Measurements from ENCODE around the gene TP53. TPM values are rescaled to one million over a fixed set of nuclear protein-coding genes. Genes with fewer than 3 reads are reported as not detected.

Gene TP53
- total RNA-seq, 1 donor from 2014 or later = 41.7 TPM

DNA sequence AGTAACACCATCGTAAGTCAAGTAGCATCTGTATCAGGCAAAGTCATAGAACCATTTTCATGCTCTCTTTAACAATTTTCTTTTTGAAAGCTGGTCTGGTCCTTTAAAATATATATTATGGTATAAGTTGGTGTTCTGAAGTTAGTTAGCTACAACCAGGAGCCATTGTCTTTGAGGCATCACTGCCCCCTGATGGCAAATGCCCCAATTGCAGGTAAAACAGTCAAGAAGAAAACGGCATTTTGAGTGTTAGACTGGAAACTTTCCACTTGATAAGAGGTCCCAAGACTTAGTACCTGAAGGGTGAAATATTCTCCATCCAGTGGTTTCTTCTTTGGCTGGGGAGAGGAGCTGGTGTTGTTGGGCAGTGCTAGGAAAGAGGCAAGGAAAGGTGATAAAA is 14.1 kb downstream of the TP53 start:
- H3K4me1 ChIP-seq = no peaks in the 10 kb centered on the region
- DNase-seq (no peak), ATAC-seq (no peak)
- peaks cover 5% of the 10 kb centered on the region for H3K9me3 ChIP-seq
- H3K27me3 ChIP-seq = no peaks in the 10 kb centered on the region
- H3K4me3 ChIP-seq = no peak overlapping the region
- TF ChIP-seq, protein P1, sequence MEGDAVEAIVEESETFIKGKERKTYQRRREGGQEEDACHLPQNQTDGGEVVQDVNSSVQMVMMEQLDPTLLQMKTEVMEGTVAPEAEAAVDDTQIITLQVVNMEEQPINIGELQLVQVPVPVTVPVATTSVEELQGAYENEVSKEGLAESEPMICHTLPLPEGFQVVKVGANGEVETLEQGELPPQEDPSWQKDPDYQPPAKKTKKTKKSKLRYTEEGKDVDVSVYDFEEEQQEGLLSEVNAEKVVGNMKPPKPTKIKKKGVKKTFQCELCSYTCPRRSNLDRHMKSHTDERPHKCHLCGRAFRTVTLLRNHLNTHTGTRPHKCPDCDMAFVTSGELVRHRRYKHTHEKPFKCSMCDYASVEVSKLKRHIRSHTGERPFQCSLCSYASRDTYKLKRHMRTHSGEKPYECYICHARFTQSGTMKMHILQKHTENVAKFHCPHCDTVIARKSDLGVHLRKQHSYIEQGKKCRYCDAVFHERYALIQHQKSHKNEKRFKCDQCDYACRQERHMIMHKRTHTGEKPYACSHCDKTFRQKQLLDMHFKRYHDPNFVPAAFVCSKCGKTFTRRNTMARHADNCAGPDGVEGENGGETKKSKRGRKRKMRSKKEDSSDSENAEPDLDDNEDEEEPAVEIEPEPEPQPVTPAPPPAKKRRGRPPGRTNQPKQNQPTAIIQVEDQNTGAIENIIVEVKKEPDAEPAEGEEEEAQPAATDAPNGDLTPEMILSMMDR (IDR thresholded peaks at IDR 0.05) = peak; percentile 43
- intact Hi-C loops (cut with DNase I) = no loop called here
- H3K27ac ChIP-seq = no peak overlapping the region
- H3K36me3 ChIP-seq = peaks cover 78% of the 10 kb centered on the region

DNA sequence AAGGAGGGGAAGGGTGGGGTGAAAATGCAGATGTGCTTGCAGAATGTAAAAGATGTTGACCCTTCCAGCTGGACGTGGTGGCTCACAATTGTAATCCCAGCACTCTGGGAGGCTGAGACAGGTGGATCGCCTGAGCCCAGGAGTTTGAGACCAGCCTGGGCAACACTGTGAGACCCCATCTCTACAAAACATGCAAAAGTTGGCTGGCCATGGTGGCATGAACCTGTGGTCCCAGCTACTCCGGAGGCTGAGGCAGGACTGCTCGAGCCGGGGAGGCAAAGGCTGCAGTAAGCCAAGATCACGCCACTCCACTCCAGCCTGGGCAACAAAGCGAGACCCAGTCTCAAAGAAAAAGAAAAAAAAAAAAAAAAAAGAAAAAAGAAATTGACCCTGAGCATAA is 18.8 kb downstream of the TP53 start:
- Histone ChIP-seq H3K4me3 (no peak overlapping the region), H3K36me3 (peaks cover 54% of the 10 kb centered on the region), H3K27me3 (no peaks in the 10 kb centered on the region), H3K4me1 (no peaks in the 10 kb centered on the region), H3K9me3 (peaks cover 2% of the 10 kb centered on the region), H3K27ac (no peak overlapping the region)
- TF ChIP-seq, protein P1 (IDR thresholded peaks at IDR 0.05) = no peak
- intact Hi-C loops (cut with DNase I) = no loop called here
- DNase-seq (no peak), ATAC-seq (no peak)

DNA sequence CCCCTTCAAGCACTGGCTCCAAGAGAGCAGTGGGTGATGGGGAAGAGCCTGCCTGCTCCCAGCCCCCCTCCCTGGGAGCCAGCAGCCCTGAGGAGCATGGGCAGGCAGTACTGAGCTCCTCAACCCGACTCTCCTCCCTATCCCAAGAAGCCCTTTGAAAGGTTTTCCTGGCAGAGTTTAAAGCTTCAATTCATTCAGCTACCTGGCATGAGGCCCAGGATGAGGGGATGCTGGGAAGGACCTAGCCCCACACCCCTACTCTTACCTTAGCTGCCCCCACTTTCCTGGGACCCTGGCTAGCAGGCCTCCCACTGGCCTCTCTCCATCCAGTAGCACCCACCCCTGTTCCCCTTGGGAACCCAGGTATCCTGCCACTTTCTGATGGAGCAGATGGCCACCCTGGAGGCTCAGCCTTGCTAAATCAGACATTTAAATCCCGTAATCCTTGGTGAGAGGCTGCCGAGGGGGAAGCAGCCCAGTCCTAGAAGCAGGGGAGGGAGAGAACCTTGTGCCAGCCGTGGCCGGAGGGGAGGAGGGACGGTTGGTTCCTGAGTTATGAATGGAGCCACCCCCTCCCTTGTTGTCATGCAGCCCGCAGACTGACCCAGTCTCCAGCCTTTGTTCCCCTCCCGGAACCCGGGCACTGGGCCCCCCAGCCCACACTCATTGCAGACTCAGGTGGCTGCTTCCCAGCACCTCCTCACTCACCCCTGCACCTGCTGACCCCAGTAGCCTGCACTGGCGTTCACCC is 19.5 kb downstream of the TP53 start:
- intact Hi-C loops (cut with DNase I) = no loop called here
- peaks cover 48% of the 10 kb centered on the region for H3K36me3 ChIP-seq
- H3K27ac ChIP-seq = no peak overlapping the region
- H3K4me1 ChIP-seq = no peaks in the 10 kb centered on the region
- DNase-seq = no peak
- H3K27me3 ChIP-seq = no peaks in the 10 kb centered on the region
- H3K4me3 ChIP-seq = no peak overlapping the region
- H3K9me3 ChIP-seq = no peaks in the 10 kb centered on the region
- peak; percentile 19 for ATAC-seq
- TF ChIP-seq, protein P1 (IDR thresholded peaks at IDR 0.05) = no peak

DNA sequence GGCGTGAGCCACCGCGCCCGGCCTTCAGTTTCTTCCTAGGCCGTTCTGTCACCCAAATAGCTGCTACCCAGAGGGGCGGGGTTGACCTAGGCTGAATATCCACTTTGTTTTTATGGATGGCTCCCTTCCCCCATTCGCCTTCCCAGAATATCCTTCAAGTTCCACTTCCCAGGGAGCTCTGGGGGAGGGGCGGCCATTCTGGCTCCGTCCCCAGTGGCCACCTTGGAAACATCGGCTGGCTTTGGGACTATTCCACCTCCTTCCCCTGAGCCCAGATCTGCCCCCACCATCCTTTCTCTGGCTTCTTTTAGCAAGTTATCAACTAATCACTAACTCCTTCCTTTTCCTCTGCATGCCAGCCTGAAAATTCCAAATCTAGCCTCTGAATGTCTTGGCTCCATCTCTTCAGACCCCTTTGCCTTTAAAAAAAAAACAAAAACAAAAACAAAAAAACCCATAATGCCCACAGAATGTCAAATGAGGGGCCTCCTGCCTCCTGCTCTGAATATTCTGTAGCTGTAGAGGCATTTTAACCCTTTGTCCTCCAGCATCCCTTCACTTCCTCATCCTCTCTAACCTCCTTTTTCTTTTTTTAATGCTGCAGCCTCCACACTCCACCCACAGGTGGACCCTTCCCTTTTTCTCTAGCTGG is 30.2 kb downstream of the TP53 start:
- ATAC-seq = no peak
- Histone ChIP-seq H3K36me3 (no peaks in the 10 kb centered on the region), H3K4me1 (no peaks in the 10 kb centered on the region), H3K27ac (no peak overlapping the region), H3K27me3 (no peaks in the 10 kb centered on the region), H3K9me3 (no peaks in the 10 kb centered on the region), H3K4me3 (no peak overlapping the region)
- DNase-seq = no peak
- TF ChIP-seq, protein P1 (IDR thresholded peaks at IDR 0.05) = no peak
- intact Hi-C loops (cut with DNase I) = no loop called here

DNA sequence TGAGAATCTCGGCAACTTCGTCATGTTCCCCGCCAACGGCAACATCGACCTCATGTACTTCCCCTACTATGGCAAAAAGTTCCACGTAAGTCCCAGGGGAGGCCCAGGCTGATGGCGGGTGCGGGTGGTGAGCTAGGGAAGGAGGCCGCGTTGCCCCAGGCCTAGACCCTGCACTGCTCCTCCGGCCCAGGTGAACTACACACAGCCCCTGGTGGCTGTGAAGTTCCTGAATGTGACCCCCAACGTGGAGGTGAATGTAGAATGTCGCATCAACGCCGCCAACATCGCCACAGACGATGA is 31.8 kb downstream of the TP53 start:
- ATAC-seq (no peak), DNase-seq (no peak)
- Histone ChIP-seq H3K4me1 (peaks cover 12% of the 10 kb centered on the region), H3K36me3 (no peaks in the 10 kb centered on the region), H3K27me3 (peaks cover 16% of the 10 kb centered on the region), H3K27ac (no peak overlapping the region), H3K4me3 (no peak overlapping the region), H3K9me3 (no peaks in the 10 kb centered on the region)
- TF ChIP-seq, protein P1 (IDR thresholded peaks at IDR 0.05) = no peak
- intact Hi-C loops (cut with DNase I) = no loop called here

Measured in upper lobe of right lung (tissue), 1 donor.